HCT116 (cell line): ENCODE measurements around the gene MOV10L1. TPM values are rescaled to one million over a fixed set of nuclear protein-coding genes. Genes with fewer than 3 reads are reported as not detected.

ENCODE experiments used
- ATAC-seq: fragments of 200-7000 bp; cut with Tn5 transposase; 2 replicates; pipeline ENCODE4 v1.9.1; 2020; ENCODE audit warnings: mild to moderate bottlenecking, moderate library complexity
- BruUV-seq: library from RNA; stranded (reverse); fragments of 400-500 nt; replicated peaks from 2 replicates; lab custom pipeline; 2021; lab: Mats Ljungman, UMichigan
- CTCF ChIA-PET: fragments of 300-600 bp; sonication (Branson Sonifier 250); formaldehyde crosslinking; loops from one replicate; lab custom pipeline; 2021; ENCODE audit warnings: antibody characterized with exemption; lab: Charles Lee
- POLR2A ChIA-PET: fragments of 300-600, 350-600 bp; sonication (Branson Sonifier 250); formaldehyde crosslinking; loops from one replicate; lab custom pipeline; 2021; ENCODE audit warnings: antibody characterized with exemption; lab: Charles Lee
- RAD21 ChIA-PET, 2 experiments: fragments of 300-600 bp; sonication (Branson Sonifier 250); formaldehyde crosslinking; loops; one replicate each; lab custom pipeline; 2023; ENCODE audit warnings: low total read pairs in 2 of 2; ENCODE audit not compliant: uncharacterized antibody in 2 of 2, unreplicated experiment in 2 of 2, low non-redundant PET in 1 of 2; lab: Charles Lee
- DNase-seq: peaks from one replicate; pipeline ENCODE4 v3.0.0-alpha.2; 2010; ENCODE audit warnings: low read depth, low spot score
- H2AFZ ChIP-seq: fragments of 200-600 bp; shearing (Covaris generic), sonication (generic); 2 replicates; pipeline ENCODE4 v1.6.1; 2017; ENCODE audit warnings: low read depth, mixed run types, mixed read lengths, antibody characterized with exemption, low read length; ENCODE audit not compliant: poor library complexity, severe bottlenecking
- H3K27ac ChIP-seq: 2 replicates; pipeline ENCODE4 v1.5.1; 2012; ENCODE audit warnings: low read depth, low read length
- H3K27me3 ChIP-seq: fragments of 200-600 bp; sonication (generic); 2 replicates; pipeline ENCODE4 v1.6.1; 2016; ENCODE audit warnings: mixed run types, low read length, mixed read lengths; ENCODE audit not compliant: insufficient read depth
- H3K36me3 ChIP-seq, 2 experiments: fragments of 200-500 bp in 1 of 2; fragments of 200-600 bp in 1 of 2; sonication (Bioruptor generic) in 1 of 2; sonication (generic) in 1 of 2; 2 replicates each; pipeline versions ENCODE4 v1.5.1 to v1.6.1; 2014 to 2016; ENCODE audit warnings: low read length in 2 of 2, inconsistent platforms in 1 of 2, mixed read lengths in 1 of 2, mixed run types in 1 of 2; ENCODE audit not compliant: insufficient read depth in 2 of 2, control insufficient read depth in 1 of 2
- H3K4me1 ChIP-seq, 2 experiments: fragments of 200-600 bp in 1 of 2; sonication (generic) in 1 of 2; 2 replicates each; pipeline versions ENCODE4 v1.5.1 to v1.6.1; 2012 to 2017; ENCODE audit warnings: low read length in 2 of 2, inconsistent platforms in 1 of 2, mild to moderate bottlenecking in 1 of 2, mixed read lengths in 1 of 2, mixed run types in 1 of 2, moderate library complexity in 1 of 2; ENCODE audit not compliant: insufficient read depth in 2 of 2, control insufficient read depth in 1 of 2
- H3K4me2 ChIP-seq: fragments of 200-600 bp; sonication (generic); 2 replicates; pipeline ENCODE4 v1.6.1; 2017; ENCODE audit warnings: mixed run types, low read length, mixed read lengths
- H3K4me3 ChIP-seq, 2 experiments: fragments of 200-600 bp in 1 of 2; sonication (generic) in 1 of 2; replicated peaks in 1 of 2; 2 replicates each; pipeline ENCODE4 v1.5.1; 2011 to 2016; ENCODE audit warnings: low read length in 2 of 2, control low read depth in 1 of 2, low read depth in 1 of 2, mild to moderate bottlenecking in 1 of 2, mixed read lengths in 1 of 2, mixed run types in 1 of 2
- H3K79me2 ChIP-seq: fragments of 200-600 bp; sonication (generic); 2 replicates; pipeline ENCODE4 v1.6.1; 2017; ENCODE audit warnings: mild to moderate bottlenecking, mixed run types, low read length, moderate library complexity, mixed read lengths; ENCODE audit not compliant: insufficient read depth
- H3K9ac ChIP-seq: fragments of 200-600 bp; sonication (generic); 2 replicates; pipeline ENCODE4 v1.6.1; 2016; ENCODE audit warnings: low read length, mixed read lengths
- H3K9me2 ChIP-seq: fragments of 200-600 bp; sonication (generic), shearing (Covaris generic); 2 replicates; pipeline ENCODE4 v1.6.1; 2017; ENCODE audit warnings: mixed run types, mild to moderate bottlenecking, moderate library complexity; ENCODE audit not compliant: insufficient read depth
- H3K9me3 ChIP-seq, 2 experiments: fragments of 200-500 bp in 1 of 2; fragments of 200-600 bp in 1 of 2; sonication (Bioruptor generic) in 1 of 2; sonication (generic) in 1 of 2; 2 replicates each; pipeline ENCODE4 v1.6.1; 2014 to 2017; ENCODE audit warnings: low read length in 2 of 2, mixed read lengths in 2 of 2, inconsistent platforms in 1 of 2, low read depth in 1 of 2, mild to moderate bottlenecking in 1 of 2, mixed run types in 1 of 2, moderate library complexity in 1 of 2; ENCODE audit not compliant: control insufficient read depth in 1 of 2, insufficient read depth in 1 of 2
- H4K20me1 ChIP-seq: fragments of 200-600 bp; sonication (generic), shearing (Covaris generic); 2 replicates; pipeline ENCODE4 v1.6.1; 2017; ENCODE audit warnings: mixed run types, mild to moderate bottlenecking, moderate library complexity; ENCODE audit not compliant: insufficient read depth
- CEBPB ChIP-seq: IDR thresholded peaks from 2 replicates; pipeline ENCODE4 v1.6.1; 2012; ENCODE audit warnings: low read depth
- EGR1 ChIP-seq: IDR thresholded peaks from 2 replicates; pipeline ENCODE4 v1.6.1; 2012; ENCODE audit warnings: low read depth
- EZH2phosphoT487 ChIP-seq: fragments of 200-600 bp; IDR thresholded peaks from 2 replicates; pipeline ENCODE4 v1.6.1; 2018; ENCODE audit warnings: antibody characterized with exemption, borderline replicate concordance
- FOSL1 ChIP-seq: IDR thresholded peaks from 2 replicates; pipeline ENCODE4 v1.6.1; 2012; ENCODE audit warnings: low read depth
- JUND ChIP-seq: IDR thresholded peaks from 2 replicates; pipeline ENCODE4 v1.6.1; 2012
- POLR2A ChIP-seq: IDR thresholded peaks from 2 replicates; pipeline ENCODE4 v1.7.0; 2011; ENCODE audit warnings: borderline replicate concordance; ENCODE audit not compliant: insufficient read depth, insufficient read length; ENCODE audit errors: extremely low read depth
- POLR2AphosphoS5 ChIP-seq: IDR thresholded peaks from 2 replicates; pipeline ENCODE4 v1.6.1; 2011; ENCODE audit warnings: mild to moderate bottlenecking, low read depth, low read length, moderate library complexity
- SIN3A ChIP-seq: IDR thresholded peaks from 2 replicates; pipeline ENCODE4 v1.6.1; 2012; ENCODE audit warnings: low read depth
- SP1 ChIP-seq: IDR thresholded peaks from 2 replicates; pipeline ENCODE4 v1.6.1; 2012; ENCODE audit warnings: low read depth
- SRF ChIP-seq: IDR thresholded peaks from 2 replicates; pipeline ENCODE4 v1.6.1; 2012; ENCODE audit warnings: low read depth
- TCF7L2 ChIP-seq: IDR thresholded peaks from 2 replicates; pipeline ENCODE4 v1.7.0; 2011; ENCODE audit warnings: borderline replicate concordance, inconsistent platforms; ENCODE audit not compliant: insufficient read depth, insufficient read length; ENCODE audit errors: extremely low read depth
- YY1 ChIP-seq: IDR thresholded peaks from 2 replicates; pipeline ENCODE4 v1.6.1; 2011; ENCODE audit warnings: low read length, low read depth, moderate library complexity, mild to moderate bottlenecking; ENCODE audit not compliant: insufficient replicate concordance; ENCODE audit errors: extremely low read depth
- ZNF274 ChIP-seq: fragments of 200-500 bp; sonication (Bioruptor generic); IDR thresholded peaks from 2 replicates; pipeline ENCODE4 v1.6.1; 2014; ENCODE audit warnings: mild to moderate bottlenecking, low read depth, low read length, inconsistent platforms
- intact Hi-C: fragments of 100-400 bp; cut with micrococcal nuclease; formaldehyde crosslinking; loops from 2 replicates; pipeline ENCODE4 v1.10.0; 2022
- total RNA-seq: library from RNA; stranded (reverse); gene quantifications from one replicate; pipeline ENCODE4 v1.2.1, GENCODE V29; 2021; ENCODE audit not compliant: unreplicated experiment
- TF ChIP-seq, protein P1 (sequence below): IDR thresholded peaks from 2 replicates; pipeline ENCODE4 v1.6.1; 2012
- TF ChIP-seq, protein P2 (sequence below): IDR thresholded peaks from 2 replicates; pipeline ENCODE4 v1.6.1; 2011; ENCODE audit warnings: mild to moderate bottlenecking, low read length, moderate library complexity; ENCODE audit not compliant: insufficient replicate concordance; ENCODE audit errors: extremely low read depth
- TF ChIP-seq, protein P3 (sequence below): IDR thresholded peaks from 2 replicates; pipeline ENCODE4 v1.6.1; 2012; ENCODE audit warnings: low read depth

Gene MOV10L1
- total RNA-seq, 1 experiment from 2014 or later, result not detected

DNA sequence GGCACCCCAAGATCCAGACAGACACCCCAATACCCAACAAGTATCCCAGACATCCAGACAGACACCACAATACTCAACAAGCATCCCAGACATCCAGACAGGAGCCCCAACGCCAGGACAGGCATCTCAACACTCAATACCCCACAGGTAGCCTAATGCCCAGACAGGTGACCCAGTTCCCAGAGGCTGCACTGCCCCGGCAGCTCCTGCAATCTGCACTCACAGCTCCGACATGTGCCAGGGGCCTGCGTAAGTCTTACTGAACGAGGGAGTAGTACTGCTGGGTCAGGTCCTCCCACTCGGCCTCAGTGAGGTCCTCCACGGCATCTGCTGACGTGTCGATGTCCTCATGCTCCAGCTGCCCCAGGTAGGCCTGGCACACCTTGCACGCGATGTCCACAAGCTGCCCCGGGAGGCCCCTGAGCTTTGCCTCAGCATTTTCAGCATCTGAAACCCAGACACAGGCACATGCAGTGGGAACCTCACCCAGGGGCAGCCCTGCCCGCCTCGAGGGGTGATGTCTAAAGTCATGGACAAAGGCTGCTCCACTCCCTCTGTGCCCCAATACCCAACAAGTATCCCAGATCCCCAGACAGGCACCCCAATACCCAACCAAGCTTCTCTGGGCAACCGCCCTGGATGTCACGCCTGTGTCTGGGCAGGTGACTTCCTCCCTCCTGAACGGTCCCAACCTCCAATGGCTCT, 48.3 kb upstream of the MOV10L1 start:
- H3K27ac ChIP-seq, result no peak overlapping the region
- ChIA-PET POLR2A (no interaction called here), CTCF (no interaction called here), RAD21 (no interaction called here)
- DNase-seq (no peak), ATAC-seq (no peak)
- H2AFZ ChIP-seq, result no peak overlapping the region
- no peak overlapping the region for H3K4me2 ChIP-seq
- intact Hi-C loops, result no loop called here
- H3K4me3 ChIP-seq, result no peak overlapping the region
- H3K9ac ChIP-seq, result no peak overlapping the region
- no peaks in the 10 kb centered on the region for H3K4me1 ChIP-seq
- TF ChIP-seq, protein P1, sequence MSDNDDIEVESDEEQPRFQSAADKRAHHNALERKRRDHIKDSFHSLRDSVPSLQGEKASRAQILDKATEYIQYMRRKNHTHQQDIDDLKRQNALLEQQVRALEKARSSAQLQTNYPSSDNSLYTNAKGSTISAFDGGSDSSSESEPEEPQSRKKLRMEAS, result no peak
- TF ChIP-seq EGR1 (no peak), JUND (no peak), SIN3A (no peak), YY1 (no peak), CEBPB (no peak), EZH2phosphoT487 (no peak), SRF (no peak), POLR2AphosphoS5 (no peak), FOSL1 (no peak), ZNF274 (no peak), TCF7L2 (no peak), SP1 (no peak), POLR2A (no peak)
- TF ChIP-seq, protein P2, sequence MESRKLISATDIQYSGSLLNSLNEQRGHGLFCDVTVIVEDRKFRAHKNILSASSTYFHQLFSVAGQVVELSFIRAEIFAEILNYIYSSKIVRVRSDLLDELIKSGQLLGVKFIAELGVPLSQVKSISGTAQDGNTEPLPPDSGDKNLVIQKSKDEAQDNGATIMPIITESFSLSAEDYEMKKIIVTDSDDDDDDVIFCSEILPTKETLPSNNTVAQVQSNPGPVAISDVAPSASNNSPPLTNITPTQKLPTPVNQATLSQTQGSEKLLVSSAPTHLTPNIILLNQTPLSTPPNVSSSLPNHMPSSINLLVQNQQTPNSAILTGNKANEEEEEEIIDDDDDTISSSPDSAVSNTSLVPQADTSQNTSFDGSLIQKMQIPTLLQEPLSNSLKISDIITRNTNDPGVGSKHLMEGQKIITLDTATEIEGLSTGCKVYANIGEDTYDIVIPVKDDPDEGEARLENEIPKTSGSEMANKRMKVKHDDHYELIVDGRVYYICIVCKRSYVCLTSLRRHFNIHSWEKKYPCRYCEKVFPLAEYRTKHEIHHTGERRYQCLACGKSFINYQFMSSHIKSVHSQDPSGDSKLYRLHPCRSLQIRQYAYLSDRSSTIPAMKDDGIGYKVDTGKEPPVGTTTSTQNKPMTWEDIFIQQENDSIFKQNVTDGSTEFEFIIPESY, result no peak
- TF ChIP-seq, protein P3, sequence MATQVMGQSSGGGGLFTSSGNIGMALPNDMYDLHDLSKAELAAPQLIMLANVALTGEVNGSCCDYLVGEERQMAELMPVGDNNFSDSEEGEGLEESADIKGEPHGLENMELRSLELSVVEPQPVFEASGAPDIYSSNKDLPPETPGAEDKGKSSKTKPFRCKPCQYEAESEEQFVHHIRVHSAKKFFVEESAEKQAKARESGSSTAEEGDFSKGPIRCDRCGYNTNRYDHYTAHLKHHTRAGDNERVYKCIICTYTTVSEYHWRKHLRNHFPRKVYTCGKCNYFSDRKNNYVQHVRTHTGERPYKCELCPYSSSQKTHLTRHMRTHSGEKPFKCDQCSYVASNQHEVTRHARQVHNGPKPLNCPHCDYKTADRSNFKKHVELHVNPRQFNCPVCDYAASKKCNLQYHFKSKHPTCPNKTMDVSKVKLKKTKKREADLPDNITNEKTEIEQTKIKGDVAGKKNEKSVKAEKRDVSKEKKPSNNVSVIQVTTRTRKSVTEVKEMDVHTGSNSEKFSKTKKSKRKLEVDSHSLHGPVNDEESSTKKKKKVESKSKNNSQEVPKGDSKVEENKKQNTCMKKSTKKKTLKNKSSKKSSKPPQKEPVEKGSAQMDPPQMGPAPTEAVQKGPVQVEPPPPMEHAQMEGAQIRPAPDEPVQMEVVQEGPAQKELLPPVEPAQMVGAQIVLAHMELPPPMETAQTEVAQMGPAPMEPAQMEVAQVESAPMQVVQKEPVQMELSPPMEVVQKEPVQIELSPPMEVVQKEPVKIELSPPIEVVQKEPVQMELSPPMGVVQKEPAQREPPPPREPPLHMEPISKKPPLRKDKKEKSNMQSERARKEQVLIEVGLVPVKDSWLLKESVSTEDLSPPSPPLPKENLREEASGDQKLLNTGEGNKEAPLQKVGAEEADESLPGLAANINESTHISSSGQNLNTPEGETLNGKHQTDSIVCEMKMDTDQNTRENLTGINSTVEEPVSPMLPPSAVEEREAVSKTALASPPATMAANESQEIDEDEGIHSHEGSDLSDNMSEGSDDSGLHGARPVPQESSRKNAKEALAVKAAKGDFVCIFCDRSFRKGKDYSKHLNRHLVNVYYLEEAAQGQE, result no peak
- H3K36me3 ChIP-seq, result no peaks in the 10 kb centered on the region
- no peaks in the 10 kb centered on the region for H3K79me2 ChIP-seq
- peaks cover 0 to 16% of the 10 kb centered on the region in 2 experiments; a peak in 2 of 4 replicates for H3K9me3 ChIP-seq
- H3K27me3 ChIP-seq, result no peaks in the 10 kb centered on the region
- no peaks in the 10 kb centered on the region for H4K20me1 ChIP-seq
- BruUV-seq, result no TSS peak
- no peaks in the 10 kb centered on the region for H3K9me2 ChIP-seq
